Suprapubic skin (tissue), 4 donors: ENCODE results near the gene LIN28A. TPM values are rescaled to one million over a fixed set of nuclear protein-coding genes. Genes with fewer than 3 reads are reported as not detected.

Experiments
- DNase-seq, 2 donors: peaks; one replicate each; pipeline ENCODE4 v3.0.0-alpha.2; 2019; ENCODE audit warnings: low spot score in 2 of 2
- H3K27ac ChIP-seq: fragments of 200-600 bp; sonication (generic); one replicate; pipeline ENCODE4 v1.5.1; 2019
- H3K27me3 ChIP-seq: fragments of 200-600 bp; sonication (generic); one replicate; pipeline ENCODE4 v1.5.1; 2019
- H3K36me3 ChIP-seq: fragments of 200-600 bp; sonication (generic); one replicate; pipeline ENCODE4 v1.5.1; 2019
- H3K4me1 ChIP-seq: fragments of 200-600 bp; sonication (generic); one replicate; pipeline ENCODE4 v1.5.1; 2019
- H3K4me3 ChIP-seq: fragments of 200-600 bp; sonication (generic); one replicate; pipeline ENCODE4 v1.5.1; 2019; ENCODE audit warnings: mild to moderate bottlenecking
- H3K9me3 ChIP-seq: fragments of 200-600 bp; sonication (generic); one replicate; pipeline ENCODE4 v1.5.1; 2019
- CTCF ChIP-seq, 2 donors: fragments of 200-600 bp in 1 of 2; fragments of 450-650 bp in 1 of 2; sonication (generic) in 1 of 2; IDR thresholded peaks; one replicate each; pipeline ENCODE4 v1.5.1; 2016 to 2019; ENCODE audit warnings: antibody characterized with exemption in 2 of 2, mild to moderate bottlenecking in 1 of 2, moderate library complexity in 1 of 2
- EP300 ChIP-seq: sonication (generic); formaldehyde crosslinking; IDR thresholded peaks from one replicate; pipeline ENCODE4 v1.6.1; 2017; ENCODE audit warnings: antibody characterized with exemption
- POLR2A ChIP-seq, 2 donors: fragments of 450-650 bp; IDR thresholded peaks; one replicate each; pipeline ENCODE4 v1.6.1; 2017; ENCODE audit warnings: antibody characterized with exemption in 2 of 2, mild to moderate bottlenecking in 2 of 2, moderate library complexity in 2 of 2
- POLR2AphosphoS5 ChIP-seq, 3 donors: sonication (generic); formaldehyde crosslinking; IDR thresholded peaks; one replicate each; pipeline ENCODE4 v1.6.1; 2017; ENCODE audit warnings: antibody characterized with exemption in 3 of 3
- WGBS: methylation state at CpG from one replicate; pipeline ENCODE4 v1.1.5; 2018; 5-methylcytosine and 5-hydroxymethylcytosine counted together
- total RNA-seq, 4 donors: library from RNA; depleted of rRNA; stranded (reverse); fragments of >200 nt; gene quantifications; one replicate each; pipeline ENCODE4 v1.1.0, GENCODE V29; 2016

The LIN28A gene
- total RNA-seq, 4 donors from 2014 or later: not detected

- Histone ChIP-seq H3K27me3 (peaks cover 56% of the 10 kb centered on the region), H3K36me3 (no peaks in the 10 kb centered on the region), H3K9me3 (no peaks in the 10 kb centered on the region), H3K4me3 (no peak overlapping the region), H3K27ac (no peak overlapping the region), H3K4me1 (peaks cover 12% of the 10 kb centered on the region)
- TF ChIP-seq POLR2AphosphoS5 (IDR thresholded peaks at IDR 0.05) (no peak), CTCF (IDR thresholded peaks at IDR 0.05) (no peak), POLR2A (IDR thresholded peaks at IDR 0.05) (no peak), EP300 (no peak)
- no peak for DNase-seq
- WGBS: 58% methylated on average over 9 of the region's 9 CpGs
Measured at GRCh38 chr1:26364956-26365355, 45.7 kb upstream of the LIN28A start.

GRCh38 chr1:26367441-26367840 lies 43.2 kb upstream of the LIN28A start:
- H3K9me3 ChIP-seq: no peaks in the 10 kb centered on the region
- WGBS: 63% methylated on average over 1 of the region's 6 CpGs
- TF ChIP-seq CTCF (IDR thresholded peaks at IDR 0.05) (no peak), EP300 (no peak), POLR2A (IDR thresholded peaks at IDR 0.05) (no peak), POLR2AphosphoS5 (IDR thresholded peaks at IDR 0.05) (no peak)
- peaks cover 32% of the 10 kb centered on the region for H3K27me3 ChIP-seq
- no peak for DNase-seq
- H3K36me3 ChIP-seq: no peaks in the 10 kb centered on the region
- H3K27ac ChIP-seq: no peak overlapping the region
- no peak overlapping the region for H3K4me3 ChIP-seq
- peaks cover 7% of the 10 kb centered on the region for H3K4me1 ChIP-seq

GRCh38 chr1:26368006-26368405 lies 42.6 kb upstream of the LIN28A start:
- Histone ChIP-seq H3K27me3 (peaks cover 26% of the 10 kb centered on the region), H3K27ac (no peak overlapping the region), H3K9me3 (no peaks in the 10 kb centered on the region), H3K4me1 (peaks cover 7% of the 10 kb centered on the region), H3K4me3 (no peak overlapping the region), H3K36me3 (no peaks in the 10 kb centered on the region)
- 89% methylated on average over 3 of the region's 4 CpGs for WGBS
- DNase-seq: no peak
- no peak for TF ChIP-seq POLR2A (IDR thresholded peaks at IDR 0.05)
- TF ChIP-seq POLR2AphosphoS5 (IDR thresholded peaks at IDR 0.05): no peak
- TF ChIP-seq CTCF (IDR thresholded peaks at IDR 0.05): no peak
- TF ChIP-seq EP300: no peak

- no peak for DNase-seq
- 99% methylated on average over 3 of the region's 3 CpGs for WGBS
- H3K4me1 ChIP-seq: peaks cover 7% of the 10 kb centered on the region
- no peaks in the 10 kb centered on the region for H3K36me3 ChIP-seq
- no peak overlapping the region for H3K4me3 ChIP-seq
- no peaks in the 10 kb centered on the region for H3K9me3 ChIP-seq
- TF ChIP-seq POLR2AphosphoS5 (IDR thresholded peaks at IDR 0.05) (no peak), CTCF (IDR thresholded peaks at IDR 0.05) (no peak), EP300 (no peak), POLR2A (IDR thresholded peaks at IDR 0.05) (no peak)
- no peak overlapping the region for H3K27ac ChIP-seq
- H3K27me3 ChIP-seq: peaks cover 22% of the 10 kb centered on the region
Measured at GRCh38 chr1:26368486-26368885, 42.1 kb upstream of the LIN28A start.

GRCh38 chr1:26370591-26371382 lies 39.8 kb upstream of the LIN28A start:
- WGBS: 62% methylated on average over 6 of the region's 6 CpGs
- Histone ChIP-seq H3K9me3 (no peaks in the 10 kb centered on the region), H3K27ac (no peak overlapping the region), H3K4me3 (no peak overlapping the region), H3K36me3 (no peaks in the 10 kb centered on the region), H3K4me1 (peaks cover 4% of the 10 kb centered on the region), H3K27me3 (peaks cover 12% of the 10 kb centered on the region)
- no peak for DNase-seq
- no peak for TF ChIP-seq CTCF (IDR thresholded peaks at IDR 0.05)
- TF ChIP-seq EP300: no peak
- no peak for TF ChIP-seq POLR2A (IDR thresholded peaks at IDR 0.05)
- no peak for TF ChIP-seq POLR2AphosphoS5 (IDR thresholded peaks at IDR 0.05)
